Measurements from ENCODE around the gene GPR183.

GPR183 gene, protein sequence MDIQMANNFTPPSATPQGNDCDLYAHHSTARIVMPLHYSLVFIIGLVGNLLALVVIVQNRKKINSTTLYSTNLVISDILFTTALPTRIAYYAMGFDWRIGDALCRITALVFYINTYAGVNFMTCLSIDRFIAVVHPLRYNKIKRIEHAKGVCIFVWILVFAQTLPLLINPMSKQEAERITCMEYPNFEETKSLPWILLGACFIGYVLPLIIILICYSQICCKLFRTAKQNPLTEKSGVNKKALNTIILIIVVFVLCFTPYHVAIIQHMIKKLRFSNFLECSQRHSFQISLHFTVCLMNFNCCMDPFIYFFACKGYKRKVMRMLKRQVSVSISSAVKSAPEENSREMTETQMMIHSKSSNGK

DNA sequence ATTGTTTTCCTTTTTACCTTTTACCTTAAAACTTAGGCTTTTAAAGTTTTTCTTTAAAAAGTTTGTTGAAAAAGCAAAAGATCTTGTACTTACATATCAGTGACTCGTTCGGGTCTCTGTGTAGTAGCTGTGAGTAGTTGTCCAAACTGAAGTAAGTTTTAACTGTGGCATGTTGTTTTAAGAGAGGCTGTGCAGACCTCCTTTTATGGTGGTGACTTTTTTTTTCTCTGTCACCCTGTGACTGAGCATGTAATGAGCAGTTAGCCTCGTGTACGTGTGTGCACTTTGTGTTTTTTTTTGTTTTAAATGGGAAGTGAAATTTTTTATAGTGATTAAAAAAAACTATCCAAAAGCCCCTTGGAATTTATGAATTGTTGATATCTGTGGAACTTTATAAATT lies at the start of gene GPR183:
GPR183 (minus strand) TSS at position 153 of the 400 bp plus-strand sequence. CDS start 11,254 bp downstream, outside the sequence.
- DNase-seq (no peak), ATAC-seq (peak; percentile 66)
- peaks cover 93% of the 10 kb centered on the region for H3K4me1 Mint-ChIP-seq
- no peaks in the 10 kb centered on the region for H3K9me3 Mint-ChIP-seq
- no peaks in the 10 kb centered on the region for H3K27me3 Mint-ChIP-seq
- peak within 1 kb of the TSS; percentile 91 to 94 for H3K27ac Mint-ChIP-seq
- peak within 1 kb of the TSS; percentile 70 to 83 for H3K4me3 Mint-ChIP-seq

- Mint-ChIP-seq H3K4me1 (peaks cover 100% of the 10 kb centered on the region), H3K27me3 (no peaks in the 10 kb centered on the region), H3K27ac (peak overlapping the region; percentile 91 to 98), H3K9me3 (no peaks in the 10 kb centered on the region), H3K4me3 (peak overlapping the region; percentile 67 to 69)
- ATAC-seq (peak; percentile 82), DNase-seq (peak; percentile 50 to 75)
Observed at GRCh38 chr13:99356262-99357091, 49.3 kb upstream of the GPR183 start.

DNA sequence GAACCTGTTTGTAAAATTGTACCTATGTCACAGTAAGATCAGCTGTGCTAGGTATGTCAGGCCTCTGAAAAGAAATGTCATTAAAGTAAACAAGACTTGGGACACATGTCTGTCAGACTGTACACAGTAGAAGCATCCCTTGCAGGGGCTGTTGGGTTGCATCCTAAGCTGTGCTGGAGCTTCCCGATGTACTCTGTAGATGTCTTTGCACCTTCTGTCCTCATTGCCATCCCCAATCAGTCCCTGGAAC lies 48.7 kb upstream of the GPR183 start:
- DNase-seq (no peak), ATAC-seq (no peak)
- Mint-ChIP-seq H3K4me1 (peaks cover 100% of the 10 kb centered on the region), H3K9me3 (no peaks in the 10 kb centered on the region), H3K27me3 (no peaks in the 10 kb centered on the region), H3K27ac (peak overlapping the region; percentile 91 to 98), H3K4me3 (peak overlapping the region; percentile 67 to 69)

GRCh38 chr13:99355267-99356011 lies 48.2 kb upstream of the GPR183 start:
- no peaks in the 10 kb centered on the region for H3K9me3 Mint-ChIP-seq
- peak overlapping the region; percentile 91 to 98 for H3K27ac Mint-ChIP-seq
- H3K27me3 Mint-ChIP-seq = no peaks in the 10 kb centered on the region
- DNase-seq = no peak
- H3K4me3 Mint-ChIP-seq = peak overlapping the region; percentile 69 to 75
- peaks cover 100% of the 10 kb centered on the region for H3K4me1 Mint-ChIP-seq
- no peak for ATAC-seq

GRCh38 chr13:99354371-99354951 lies 47.3 kb upstream of the GPR183 start:
- Mint-ChIP-seq H3K27me3 (no peaks in the 10 kb centered on the region), H3K9me3 (no peaks in the 10 kb centered on the region), H3K27ac (peak overlapping the region; percentile 87 to 91), H3K4me1 (peaks cover 97% of the 10 kb centered on the region), H3K4me3 (peak overlapping the region; percentile 69 to 75)
- peak in 1 of 2 donors; percentile 45 for DNase-seq
- ATAC-seq = no peak

DNA sequence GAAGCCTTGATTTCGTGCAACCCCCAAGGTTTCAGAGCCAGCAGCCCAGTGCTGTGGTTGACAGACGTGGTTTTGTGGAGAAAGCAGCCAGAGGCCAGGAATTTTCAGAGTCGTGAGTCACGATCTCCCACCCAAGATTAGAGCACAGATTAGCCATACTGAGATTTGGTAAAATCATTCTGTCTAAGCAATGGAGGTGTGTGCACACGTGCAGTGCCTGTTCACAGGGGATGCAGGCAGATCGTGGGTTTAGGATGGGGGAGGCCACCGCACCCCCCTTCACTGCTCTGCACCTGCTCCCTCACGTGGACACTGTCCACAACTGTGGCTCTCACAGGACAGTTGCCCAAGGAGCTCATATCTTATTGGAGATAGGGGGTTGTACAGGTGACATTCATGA lies 46.6 kb upstream of the GPR183 start:
- Mint-ChIP-seq H3K27ac (peak overlapping the region; percentile 5 to 91), H3K4me3 (peak overlapping the region; percentile 69 to 75), H3K27me3 (no peaks in the 10 kb centered on the region), H3K9me3 (no peaks in the 10 kb centered on the region), H3K4me1 (peaks cover 93% of the 10 kb centered on the region)
- DNase-seq = no peak
- no peak for ATAC-seq

DNA sequence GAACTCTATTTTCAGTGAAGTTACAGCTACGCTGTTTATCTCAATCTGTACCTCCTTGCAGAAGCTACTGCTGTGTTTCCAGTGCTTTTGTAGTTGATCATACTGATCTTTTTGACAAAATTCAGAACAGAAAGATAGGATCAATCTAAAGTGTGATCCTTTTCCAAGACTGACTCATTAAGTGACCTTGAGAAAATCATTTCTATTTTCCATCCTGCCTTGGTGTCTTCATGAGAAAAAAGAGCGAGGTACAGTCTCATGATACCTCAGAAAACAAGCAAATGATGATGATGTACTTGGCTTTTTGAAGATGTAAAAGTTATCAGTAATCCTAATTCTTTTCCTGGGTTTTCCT lies 46.0 kb upstream of the GPR183 start:
- no peak for ATAC-seq
- Mint-ChIP-seq H3K27me3 (no peaks in the 10 kb centered on the region), H3K9me3 (no peaks in the 10 kb centered on the region), H3K4me1 (peaks cover 90% of the 10 kb centered on the region), H3K27ac (no peak overlapping the region), H3K4me3 (peak overlapping the region in 1 of 2 donors; percentile 75)
- no peak for DNase-seq

- H3K9me3 Mint-ChIP-seq = no peaks in the 10 kb centered on the region
- H3K27ac Mint-ChIP-seq = peak overlapping the region in 1 of 2 donors; percentile 75
- no peaks in the 10 kb centered on the region for H3K27me3 Mint-ChIP-seq
- peak overlapping the region; percentile 25 to 75 for H3K4me3 Mint-ChIP-seq
- H3K4me1 Mint-ChIP-seq = peaks cover 90% of the 10 kb centered on the region
- DNase-seq (peak in 1 of 2 donors; percentile 54), ATAC-seq (peak; percentile 18)
Observed at GRCh38 chr13:99352351-99353245, 45.4 kb upstream of the GPR183 start.

DNA sequence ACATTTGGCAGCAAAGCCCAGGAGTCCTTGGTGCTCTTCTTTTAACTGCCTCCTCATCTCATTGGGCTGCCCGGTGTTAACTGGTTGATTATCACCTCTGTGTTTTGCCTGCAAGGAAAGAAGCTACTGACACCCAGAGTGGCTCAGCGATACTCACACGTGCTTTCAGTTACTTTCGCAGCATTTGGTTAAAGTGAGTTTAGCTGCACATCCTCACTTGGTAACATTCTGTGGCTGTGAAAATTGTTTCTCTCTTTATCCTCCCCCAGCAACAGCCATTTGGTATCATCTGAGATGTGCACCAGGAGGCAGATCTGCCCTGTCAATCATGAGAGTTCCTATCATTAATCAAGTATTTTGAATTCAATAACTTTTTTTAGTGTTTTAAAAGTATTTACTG lies 44.6 kb upstream of the GPR183 start:
- Mint-ChIP-seq H3K27me3 (no peaks in the 10 kb centered on the region), H3K4me3 (peak overlapping the region; percentile 20 to 75), H3K9me3 (no peaks in the 10 kb centered on the region), H3K27ac (peak overlapping the region in 1 of 2 donors; percentile 36), H3K4me1 (peaks cover 87% of the 10 kb centered on the region)
- ATAC-seq (peak; percentile 49), DNase-seq (peak in 1 of 2 donors; percentile 51)

GRCh38 chr13:99350191-99350590 lies 43.0 kb upstream of the GPR183 start:
- Mint-ChIP-seq H3K27me3 (no peaks in the 10 kb centered on the region), H3K4me3 (no peak overlapping the region), H3K9me3 (no peaks in the 10 kb centered on the region), H3K27ac (no peak overlapping the region), H3K4me1 (peaks cover 82% of the 10 kb centered on the region)
- DNase-seq (no peak), ATAC-seq (no peak)

DNA sequence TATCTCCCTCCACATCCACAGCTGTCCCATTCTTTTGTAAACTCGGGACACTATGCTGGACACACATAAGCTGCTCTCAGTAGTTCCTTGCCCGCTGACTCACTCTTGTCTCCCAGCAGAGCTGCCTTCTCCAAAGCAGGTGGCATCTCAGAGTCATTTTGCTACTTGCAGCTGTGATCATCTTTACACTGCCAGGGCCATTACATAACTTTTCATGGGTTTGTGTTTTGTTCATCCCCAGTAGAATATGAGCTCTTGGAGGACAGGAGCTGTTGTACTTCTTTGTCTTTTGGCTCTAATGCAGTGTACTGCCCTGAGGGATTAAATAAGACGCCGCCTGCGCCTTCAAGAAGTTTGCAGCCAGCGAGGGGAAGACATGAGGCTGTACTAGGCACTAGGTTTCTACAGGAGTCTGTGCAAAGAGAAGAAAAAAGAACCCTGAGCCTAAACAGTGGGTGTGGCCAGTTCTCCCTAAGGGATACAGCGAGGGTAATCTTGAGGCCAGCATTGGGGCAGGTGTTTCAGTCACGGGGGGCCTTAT lies 40.8 kb upstream of the GPR183 start:
- Mint-ChIP-seq H3K4me3 (no peak overlapping the region), H3K27me3 (no peaks in the 10 kb centered on the region), H3K27ac (peak overlapping the region in 1 of 2 donors; percentile 10), H3K4me1 (peaks cover 67% of the 10 kb centered on the region), H3K9me3 (no peaks in the 10 kb centered on the region)
- ATAC-seq = no peak
- DNase-seq = no peak

- Mint-ChIP-seq H3K27me3 (no peaks in the 10 kb centered on the region), H3K9me3 (no peaks in the 10 kb centered on the region), H3K27ac (peak overlapping the region in 1 of 2 donors; percentile 10), H3K4me3 (no peak overlapping the region), H3K4me1 (peaks cover 61% of the 10 kb centered on the region)
- DNase-seq (no peak), ATAC-seq (no peak)
Observed at GRCh38 chr13:99347335-99347878, 40.2 kb upstream of the GPR183 start.

DNA sequence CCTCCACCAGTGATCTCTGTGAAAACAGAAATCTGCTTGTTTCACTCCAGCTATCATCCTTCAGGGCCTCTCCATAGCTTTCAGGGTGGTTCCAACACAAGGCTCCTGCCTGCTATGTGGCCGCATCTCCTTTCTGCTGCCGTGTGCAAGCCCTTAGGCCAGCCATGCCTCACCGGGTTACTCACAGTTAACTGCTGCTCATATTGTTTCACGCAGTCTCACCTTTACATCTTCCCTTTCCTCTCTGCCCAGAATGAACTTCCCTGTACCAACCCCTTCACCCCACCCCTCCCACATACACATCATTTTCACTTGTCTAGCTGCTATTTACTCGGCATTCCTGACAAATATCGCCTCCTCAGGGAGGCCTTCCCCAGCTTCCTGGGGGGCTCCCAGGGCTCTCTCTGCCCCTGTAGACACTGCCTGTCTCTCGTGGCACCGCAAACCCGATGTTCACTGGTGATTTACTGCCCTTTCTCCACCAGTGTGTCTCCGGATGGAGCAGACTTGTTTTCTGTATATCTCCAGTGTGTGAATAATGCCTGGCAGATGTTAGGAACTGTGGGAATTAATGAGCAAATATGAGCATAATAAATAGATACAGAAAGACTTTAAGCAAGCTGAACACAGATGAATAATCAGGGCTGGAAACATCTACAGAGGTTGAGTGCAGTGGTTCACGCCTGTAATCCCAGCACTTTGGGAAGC lies 39.3 kb upstream of the GPR183 start:
- Mint-ChIP-seq H3K27me3 (no peaks in the 10 kb centered on the region), H3K27ac (peak overlapping the region; percentile 5 to 28), H3K9me3 (no peaks in the 10 kb centered on the region), H3K4me3 (no peak overlapping the region), H3K4me1 (peaks cover 52% of the 10 kb centered on the region)
- DNase-seq (no peak), ATAC-seq (no peak)

GRCh38 chr13:99345345-99345744 lies 38.1 kb upstream of the GPR183 start:
- H3K4me1 Mint-ChIP-seq = peaks cover 42% of the 10 kb centered on the region
- DNase-seq = no peak
- H3K9me3 Mint-ChIP-seq = no peaks in the 10 kb centered on the region
- no peak overlapping the region for H3K4me3 Mint-ChIP-seq
- no peak for ATAC-seq
- H3K27me3 Mint-ChIP-seq = no peaks in the 10 kb centered on the region
- H3K27ac Mint-ChIP-seq = no peak overlapping the region
